ENCODE measurements around the gene INPP5A.

GRCh38 chr10:132725202-132725601 is 187.6 kb downstream of the INPP5A start:
- TF ChIP-seq CTCF (IDR thresholded peaks at IDR 0.05) (no peak), POLR2A (IDR thresholded peaks at IDR 0.05) (no peak)
